Measurements from ENCODE around the gene SHISA7.
A peak's percentile ranks its signal among the peaks of the same experiment; 100 is the strongest.

The SHISA7 gene

GRCh38 chr19:55482156-55482961 lies 39.3 kb upstream of the SHISA7 start:
- DNase-seq, result no peak

- no peak for DNase-seq
These were observed 38.7 kb upstream of the SHISA7 start for GRCh38 chr19:55481794-55482155.

- no peak for DNase-seq
These were observed 38.2 kb upstream of the SHISA7 start for GRCh38 chr19:55481148-55481793.

GRCh38 chr19:55479451-55480230 lies 36.5 kb upstream of the SHISA7 start:
- DNase-seq, result no peak

- DNase-seq, result no peak
These were observed 35.9 kb upstream of the SHISA7 start for GRCh38 chr19:55479045-55479444.

GRCh38 chr19:55478364-55478763 lies 35.3 kb upstream of the SHISA7 start:
- no peak for DNase-seq

GRCh38 chr19:55477905-55478304 lies 34.8 kb upstream of the SHISA7 start:
- DNase-seq, result no peak

GRCh38 chr19:55476100-55476775 lies 33.1 kb upstream of the SHISA7 start, which contains the start of gene ZNF628:
Gene ZNF628 (plus strand): TSS chr19:55476617. CDS start chr19:55479911, 3,294 bp downstream.
- DNase-seq, result peak; percentile 96

- no peak for DNase-seq
These were observed 31.5 kb upstream of the SHISA7 start for GRCh38 chr19:55474269-55475265.

GRCh38 chr19:55473225-55474012 lies 30.3 kb upstream of the SHISA7 start:
- DNase-seq, result no peak

- no peak for DNase-seq
These were observed 29.4 kb upstream of the SHISA7 start for GRCh38 chr19:55472463-55472862.

GRCh38 chr19:55471266-55471665 lies 28.2 kb upstream of the SHISA7 start:
- no peak for DNase-seq

- DNase-seq, result no peak
These were observed 24.9 kb upstream of the SHISA7 start for GRCh38 chr19:55468054-55468393.

- peak; percentile 9 for DNase-seq
These were observed 24.3 kb upstream of the SHISA7 start for GRCh38 chr19:55467236-55468053.

- no peak for DNase-seq
These were observed 23.1 kb upstream of the SHISA7 start for GRCh38 chr19:55466241-55466614.

- DNase-seq, result no peak
These were observed 22.6 kb upstream of the SHISA7 start for GRCh38 chr19:55465460-55466240.

- no peak for DNase-seq
These were observed 21.6 kb upstream of the SHISA7 start, which contains the start of gene C19orf85 for GRCh38 chr19:55464662-55465054. Gene C19orf85 (minus strand): TSS chr19:55464751. CDS start chr19:55464554, 197 bp downstream.

- no peak for DNase-seq
These were observed 21.1 kb upstream of the SHISA7 start for GRCh38 chr19:55464039-55464661.

- no peak for DNase-seq
These were observed 20.5 kb upstream of the SHISA7 start for GRCh38 chr19:55463583-55464031.

Data from NCI-H345 (cell line).